ENCODE measurements around the gene GDI1. TPM values are rescaled to one million over a fixed set of nuclear protein-coding genes. Genes with fewer than 3 reads are reported as not detected.

The GDI1 gene
- polyA plus RNA-seq, 2 of the 4 experiments (the other 2 are of a cell fraction), result 124 to 128 TPM

- Histone ChIP-seq H3K4me2 (no peak overlapping the region), H3K4me3 (no peak overlapping the region), H3K4me1 (no peaks in the 10 kb centered on the region), H3K27ac (no peak overlapping the region), H3K9me3 (no peaks in the 10 kb centered on the region)
- TF ChIP-seq KDM1A (IDR thresholded peaks at IDR 0.05; ENCODE audit: low read depth), result no peak
- TF ChIP-seq E2F6 (IDR thresholded peaks at IDR 0.05; ENCODE audit: borderline replicate concordance, low read depth), result no peak
- no peak for TF ChIP-seq HOXB13 (CRISPR knock-in tag; IDR thresholded peaks at IDR 0.05; ENCODE audit: low read depth)
- no peak for TF ChIP-seq ESRRA (IDR thresholded peaks at IDR 0.05; ENCODE audit: borderline replicate concordance, low read length)
- no peak for TF ChIP-seq JUNB (IDR thresholded peaks at IDR 0.05)
- TF ChIP-seq NFE2L2 (conservative IDR thresholded peaks at IDR 0.05; ENCODE audit: low read length), result no peak
- no peak for TF ChIP-seq MYC (IDR thresholded peaks at IDR 0.05; ENCODE audit: borderline replicate concordance, low read length)
- no peak for TF ChIP-seq PHF8 (IDR thresholded peaks at IDR 0.05; ENCODE audit: borderline replicate concordance, low read depth)
- TF ChIP-seq JUN (IDR thresholded peaks at IDR 0.05), result no peak
- TF ChIP-seq HOXA7 (CRISPR knock-in tag; IDR thresholded peaks at IDR 0.05), result no peak
- no peak for TF ChIP-seq FOSB (CRISPR knock-in tag; IDR thresholded peaks at IDR 0.05)
- TF ChIP-seq CEBPB (IDR thresholded peaks at IDR 0.05), result no peak
- no peak for TF ChIP-seq FOXS1 (CRISPR knock-in tag; IDR thresholded peaks at IDR 0.05)
- TF ChIP-seq, protein P1, sequence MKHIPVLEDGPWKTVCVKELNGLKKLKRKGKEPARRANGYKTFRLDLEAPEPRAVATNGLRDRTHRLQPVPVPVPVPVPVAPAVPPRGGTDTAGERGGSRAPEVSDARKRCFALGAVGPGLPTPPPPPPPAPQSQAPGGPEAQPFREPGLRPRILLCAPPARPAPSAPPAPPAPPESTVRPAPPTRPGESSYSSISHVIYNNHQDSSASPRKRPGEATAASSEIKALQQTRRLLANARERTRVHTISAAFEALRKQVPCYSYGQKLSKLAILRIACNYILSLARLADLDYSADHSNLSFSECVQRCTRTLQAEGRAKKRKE (CRISPR knock-in tag; IDR thresholded peaks at IDR 0.05; ENCODE audit: low read depth), result no peak
- no peak for TF ChIP-seq MAX (IDR thresholded peaks at IDR 0.05)
- no peak for TF ChIP-seq EP300 (IDR thresholded peaks at IDR 0.05)
- TF ChIP-seq ZC3H11A (IDR thresholded peaks at IDR 0.05), result no peak
- no peak for TF ChIP-seq HES2 (IDR thresholded peaks at IDR 0.05)
- no peak for TF ChIP-seq RCOR1 (IDR thresholded peaks at IDR 0.05; ENCODE audit: low read depth, low read length)
- CTCF ChIA-PET, result no interaction called here
- 92% methylated on average over 4 of the region's 9 CpGs for WGBS (ENCODE audit: missing lambda C conversion rate)
- POLR2A ChIA-PET, result no interaction called here
- FAIRE-seq (no peak), DNase-seq (ENCODE audit: low read depth in 1 of 2, low spot score in 1 of 2) (no peak), ATAC-seq (no peak)
Measured at GRCh38 chrX:154469114-154469513, 32.2 kb downstream of the GDI1 start.

- FAIRE-seq (no peak), ATAC-seq (no peak), DNase-seq (ENCODE audit: low read depth in 1 of 2, low spot score in 1 of 2) (no peak)
- TF ChIP-seq MAX (IDR thresholded peaks at IDR 0.05), result no peak
- no peak for TF ChIP-seq KDM1A (IDR thresholded peaks at IDR 0.05; ENCODE audit: low read depth)
- no peak for TF ChIP-seq E2F6 (IDR thresholded peaks at IDR 0.05; ENCODE audit: borderline replicate concordance, low read depth)
- TF ChIP-seq MAFK (IDR thresholded peaks at IDR 0.05; ENCODE audit: partially characterized antibody), result no peak
- TF ChIP-seq HEYL (CRISPR knock-in tag; IDR thresholded peaks at IDR 0.05), result no peak
- TF ChIP-seq CBX8 (IDR thresholded peaks at IDR 0.05), result no peak
- TF ChIP-seq CHD2 (IDR thresholded peaks at IDR 0.05; ENCODE audit: low read length, partially characterized antibody), result no peak
- TF ChIP-seq, protein P2, sequence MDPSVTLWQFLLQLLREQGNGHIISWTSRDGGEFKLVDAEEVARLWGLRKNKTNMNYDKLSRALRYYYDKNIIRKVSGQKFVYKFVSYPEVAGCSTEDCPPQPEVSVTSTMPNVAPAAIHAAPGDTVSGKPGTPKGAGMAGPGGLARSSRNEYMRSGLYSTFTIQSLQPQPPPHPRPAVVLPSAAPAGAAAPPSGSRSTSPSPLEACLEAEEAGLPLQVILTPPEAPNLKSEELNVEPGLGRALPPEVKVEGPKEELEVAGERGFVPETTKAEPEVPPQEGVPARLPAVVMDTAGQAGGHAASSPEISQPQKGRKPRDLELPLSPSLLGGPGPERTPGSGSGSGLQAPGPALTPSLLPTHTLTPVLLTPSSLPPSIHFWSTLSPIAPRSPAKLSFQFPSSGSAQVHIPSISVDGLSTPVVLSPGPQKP (IDR thresholded peaks at IDR 0.05; ENCODE audit: low read depth, low read length), result no peak
- no peak for TF ChIP-seq CEBPB (IDR thresholded peaks at IDR 0.05)
- no peak for TF ChIP-seq ZFP36 (IDR thresholded peaks at IDR 0.05; ENCODE audit: borderline replicate concordance, partially characterized antibody)
- TF ChIP-seq EHF (CRISPR knock-in tag; IDR thresholded peaks at IDR 0.05), result no peak
- TF ChIP-seq PHF8 (IDR thresholded peaks at IDR 0.05; ENCODE audit: borderline replicate concordance, low read depth), result no peak
- no peak for TF ChIP-seq JUNB (IDR thresholded peaks at IDR 0.05)
- TF ChIP-seq HOXB5 (CRISPR knock-in tag; IDR thresholded peaks at IDR 0.05), result no peak
- 92% methylated on average over 14 of the region's 18 CpGs for WGBS (ENCODE audit: missing lambda C conversion rate)
- POLR2A ChIA-PET, result no interaction called here
- no peak overlapping the region for H3K4me3 ChIP-seq
- no peaks in the 10 kb centered on the region for H3K4me1 ChIP-seq
- no peak overlapping the region for H3K27ac ChIP-seq
- no peaks in the 10 kb centered on the region for H3K9me3 ChIP-seq
- CTCF ChIA-PET, result no interaction called here
- H3K4me2 ChIP-seq, result no peak overlapping the region
Measured at GRCh38 chrX:154469880-154470279, 32.9 kb downstream of the GDI1 start.
